HepG2 (cell line): Measurements from ENCODE around the gene TM9SF2. TPM values are rescaled to one million over a fixed set of nuclear protein-coding genes. Genes with fewer than 3 reads are reported as not detected.

ENCODE experiments used
- CREB1 ChIP-seq, 2 experiments: fragments of 450-650 bp in 1 of 2; IDR thresholded peaks; 2 replicates each; pipeline ENCODE4 v1.6.1; 2016 to 2017; ENCODE audit warnings: control low read depth in 1 of 2, mild to moderate bottlenecking in 1 of 2, missing compliant biosample characterization in 1 of 2, missing genetic modification characterization in 1 of 2
- EEA1 ChIP-seq: sonication (generic); formaldehyde crosslinking; IDR thresholded peaks from 2 replicates; pipeline ENCODE4 v1.5.1; 2020; ENCODE audit warnings: mild to moderate bottlenecking, missing genetic modification reagents, borderline replicate concordance
- FOXO1 ChIP-seq: sonication (generic); formaldehyde crosslinking; IDR thresholded peaks from 2 replicates; pipeline ENCODE4 v1.4.0; 2020; ENCODE audit warnings: missing genetic modification reagents
- GPN1 ChIP-seq: sonication (generic); formaldehyde crosslinking; IDR thresholded peaks from 2 replicates; pipeline ENCODE4 v1.5.1; 2020; ENCODE audit warnings: missing genetic modification reagents, borderline replicate concordance
- GTF3A ChIP-seq: sonication (generic); formaldehyde crosslinking; conservative IDR thresholded peaks from 2 replicates; pipeline ENCODE4 v1.4.0; 2020; ENCODE audit warnings: mild to moderate bottlenecking, missing genetic modification reagents
- HNRNPL ChIP-seq: fragments of 200-400 bp; formaldehyde crosslinking; IDR thresholded peaks from 2 replicates; pipeline ENCODE4 v1.6.1; 2017; ENCODE audit warnings: mild to moderate bottlenecking, low read depth, low read length
- MIER2 ChIP-seq: IDR thresholded peaks from 2 replicates; pipeline ENCODE4 v1.6.1; 2016; ENCODE audit warnings: missing biosample characterization, missing genetic modification reagents
- NCOA2 ChIP-seq: sonication (generic); formaldehyde crosslinking; IDR thresholded peaks from 2 replicates; pipeline ENCODE4 v1.8.0; 2022; ENCODE audit warnings: inconsistent platforms
- RARG ChIP-seq: sonication (generic); formaldehyde crosslinking; IDR thresholded peaks from 2 replicates; pipeline ENCODE4 v1.4.0; 2020; ENCODE audit warnings: low read depth, mild to moderate bottlenecking, missing genetic modification reagents
- SOX13 ChIP-seq, 3 experiments: fragments of 450-650 bp in 1 of 3; sonication (generic) in 1 of 3; formaldehyde crosslinking in 1 of 3; IDR thresholded peaks in 2 of 3; conservative IDR thresholded peaks in 1 of 3; 2 replicates each; pipeline versions ENCODE4 v1.5.0 to v1.6.1; 2016 to 2020; ENCODE audit warnings: antibody characterized with exemption in 1 of 3, mild to moderate bottlenecking in 1 of 3, missing compliant biosample characterization in 1 of 3, missing genetic modification reagents in 1 of 3, moderate library complexity in 1 of 3
- XBP1 ChIP-seq: sonication (generic); formaldehyde crosslinking; IDR thresholded peaks from 2 replicates; pipeline ENCODE4 v1.5.0; 2020; ENCODE audit warnings: missing genetic modification reagents
- ZNF225 ChIP-seq: sonication (generic); formaldehyde crosslinking; IDR thresholded peaks from 2 replicates; pipeline ENCODE4 v1.4.0; 2020; ENCODE audit warnings: mild to moderate bottlenecking, missing genetic modification reagents
- ZNF468 ChIP-seq: sonication (generic); formaldehyde crosslinking; IDR thresholded peaks from 2 replicates; pipeline ENCODE4 v1.8.0; 2022; ENCODE audit warnings: mild to moderate bottlenecking, moderate library complexity, missing genetic modification reagents
- ZNF563 ChIP-seq: sonication (generic); formaldehyde crosslinking; IDR thresholded peaks from 2 replicates; pipeline ENCODE4 v1.8.0; 2022; ENCODE audit warnings: mild to moderate bottlenecking, moderate library complexity, missing genetic modification reagents
- polyA plus RNA-seq, 8 experiments: library from polyadenylated mRNA; depleted of rRNA in 3 of 8; stranded (reverse) in 7 of 8; unstranded in 1 of 8; fragments of >200 nt; fragmentation: Illumina TruSeq in 4 of 8; extraction: Trizol in 4 of 8; gene quantifications; 2 replicates each; pipeline versions ENCODE4 v1.2.1 to v1.2.3, GENCODE V29; 2011 to 2016; ENCODE audit warnings: low read depth in 4 of 8, missing spikeins in 1 of 8, mixed read lengths in 1 of 8; ENCODE audit not compliant: insufficient read depth in 1 of 8
- total RNA-seq, 5 experiments: library from RNA; depleted of rRNA; stranded (reverse); fragments of >200 nt; fragmentation: Illumina TruSeq; extraction: Trizol; gene quantifications; 2 replicates each; pipeline ENCODE4 v1.2.3, GENCODE V29; 2016; ENCODE audit warnings: low read depth in 1 of 5
- TF ChIP-seq, protein P1 (sequence below), 2 experiments: sonication (generic) in 1 of 2; formaldehyde crosslinking in 1 of 2; IDR thresholded peaks; 2 replicates each; pipeline versions ENCODE4 v1.4.0 to v1.6.1; 2018 to 2020; ENCODE audit warnings: missing genetic modification reagents in 2 of 2, borderline replicate concordance in 1 of 2, low read depth in 1 of 2, mild to moderate bottlenecking in 1 of 2, missing biosample characterization in 1 of 2
- TF ChIP-seq, protein P2 (sequence below): sonication (generic); formaldehyde crosslinking; IDR thresholded peaks from 2 replicates; pipeline ENCODE4 v1.5.0; 2020; ENCODE audit warnings: mild to moderate bottlenecking, missing genetic modification reagents
- TF ChIP-seq, protein P3 (sequence below): sonication (generic); formaldehyde crosslinking; IDR thresholded peaks from 2 replicates; pipeline ENCODE4 v1.4.0; 2020; ENCODE audit warnings: missing genetic modification reagents
- TF ChIP-seq, protein P4 (sequence below): sonication (generic); formaldehyde crosslinking; IDR thresholded peaks from 2 replicates; pipeline ENCODE4 v1.4.0; 2020; ENCODE audit warnings: missing genetic modification reagents

The TM9SF2 gene
- total and polyA plus RNA-seq, 2 of the 13 experiments (the other 11 are each of a cell fraction or from before 2014, with no cell fraction given) = 94.1 to 123 TPM

DNA sequence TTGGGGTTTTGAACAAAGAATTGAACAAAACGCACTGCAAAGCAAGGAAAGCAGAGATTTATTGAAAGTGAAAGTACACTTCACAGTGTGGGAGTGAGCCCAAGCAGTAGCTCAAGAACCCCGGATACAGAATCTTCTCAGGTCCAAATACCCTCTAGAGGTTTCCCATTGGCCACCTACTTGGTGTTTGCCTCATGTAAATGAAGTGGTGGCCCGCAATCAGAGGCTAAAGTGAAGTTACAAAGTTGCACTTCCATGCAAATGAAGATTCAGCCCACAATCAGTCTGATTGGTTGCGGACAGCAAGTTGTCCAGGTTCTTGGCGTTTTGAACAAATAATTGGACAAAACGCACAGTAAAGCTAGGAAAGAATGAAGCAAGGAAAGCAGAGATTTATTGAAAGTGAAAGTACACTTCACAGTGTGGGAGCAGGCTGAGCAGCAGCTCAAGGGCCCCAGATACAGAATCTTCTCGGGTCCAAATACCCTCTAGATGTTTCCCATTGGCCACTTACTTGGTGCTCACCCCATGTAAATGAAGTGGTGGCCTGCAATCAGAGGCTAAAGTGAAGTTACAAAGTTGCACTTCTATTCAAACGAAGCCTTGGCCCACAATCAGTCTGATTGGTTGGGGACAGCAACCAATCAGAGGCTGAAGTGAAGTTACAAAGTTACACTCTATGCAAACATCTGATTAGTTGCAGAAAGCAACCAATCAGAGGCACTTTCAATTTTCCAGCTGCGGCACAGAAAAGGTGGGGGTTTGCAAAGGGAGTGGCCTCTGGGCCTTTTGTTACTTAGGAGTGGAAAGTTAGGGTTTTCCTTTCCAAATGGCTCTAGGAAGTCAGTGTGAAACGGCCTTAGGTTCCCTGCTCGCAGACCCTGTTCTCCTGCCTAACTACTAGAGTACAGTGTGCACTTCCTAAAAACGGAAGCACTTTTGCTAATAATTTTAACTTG is 4.8 kb upstream of the TM9SF2 start (continued):
- TF ChIP-seq, protein P1, sequence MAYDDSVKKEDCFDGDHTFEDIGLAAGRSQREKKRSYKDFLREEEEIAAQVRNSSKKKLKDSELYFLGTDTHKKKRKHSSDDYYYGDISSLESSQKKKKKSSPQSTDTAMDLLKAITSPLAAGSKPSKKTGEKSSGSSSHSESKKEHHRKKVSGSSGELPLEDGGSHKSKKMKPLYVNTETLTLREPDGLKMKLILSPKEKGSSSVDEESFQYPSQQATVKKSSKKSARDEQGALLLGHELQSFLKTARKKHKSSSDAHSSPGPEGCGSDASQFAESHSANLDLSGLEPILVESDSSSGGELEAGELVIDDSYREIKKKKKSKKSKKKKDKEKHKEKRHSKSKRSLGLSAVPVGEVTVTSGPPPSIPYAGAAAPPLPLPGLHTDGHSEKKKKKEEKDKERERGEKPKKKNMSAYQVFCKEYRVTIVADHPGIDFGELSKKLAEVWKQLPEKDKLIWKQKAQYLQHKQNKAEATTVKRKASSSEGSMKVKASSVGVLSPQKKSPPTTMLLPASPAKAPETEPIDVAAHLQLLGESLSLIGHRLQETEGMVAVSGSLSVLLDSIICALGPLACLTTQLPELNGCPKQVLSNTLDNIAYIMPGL (CRISPR knock-in tag; IDR thresholded peaks at IDR 0.05; ENCODE audit: borderline replicate concordance in 1 of 2, low read depth in 1 of 2) = peak in 1 of 2 experiments; percentile 31; a peak in 1 of 4 replicates
- TF ChIP-seq, protein P2, sequence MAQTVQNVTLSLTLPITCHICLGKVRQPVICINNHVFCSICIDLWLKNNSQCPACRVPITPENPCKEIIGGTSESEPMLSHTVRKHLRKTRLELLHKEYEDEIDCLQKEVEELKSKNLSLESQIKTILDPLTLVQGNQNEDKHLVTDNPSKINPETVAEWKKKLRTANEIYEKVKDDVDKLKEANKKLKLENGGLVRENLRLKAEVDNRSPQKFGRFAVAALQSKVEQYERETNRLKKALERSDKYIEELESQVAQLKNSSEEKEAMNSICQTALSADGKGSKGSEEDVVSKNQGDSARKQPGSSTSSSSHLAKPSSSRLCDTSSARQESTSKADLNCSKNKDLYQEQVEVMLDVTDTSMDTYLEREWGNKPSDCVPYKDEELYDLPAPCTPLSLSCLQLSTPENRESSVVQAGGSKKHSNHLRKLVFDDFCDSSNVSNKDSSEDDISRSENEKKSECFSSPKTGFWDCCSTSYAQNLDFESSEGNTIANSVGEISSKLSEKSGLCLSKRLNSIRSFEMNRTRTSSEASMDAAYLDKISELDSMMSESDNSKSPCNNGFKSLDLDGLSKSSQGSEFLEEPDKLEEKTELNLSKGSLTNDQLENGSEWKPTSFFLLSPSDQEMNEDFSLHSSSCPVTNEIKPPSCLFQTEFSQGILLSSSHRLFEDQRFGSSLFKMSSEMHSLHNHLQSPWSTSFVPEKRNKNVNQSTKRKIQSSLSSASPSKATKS (CRISPR knock-in tag) = no peak
- no peak for TF ChIP-seq GPN1 (CRISPR knock-in tag)
- TF ChIP-seq NCOA2 (CRISPR knock-in tag) = no peak
- TF ChIP-seq EEA1 (CRISPR knock-in tag) = no peak
- TF ChIP-seq, protein P3, sequence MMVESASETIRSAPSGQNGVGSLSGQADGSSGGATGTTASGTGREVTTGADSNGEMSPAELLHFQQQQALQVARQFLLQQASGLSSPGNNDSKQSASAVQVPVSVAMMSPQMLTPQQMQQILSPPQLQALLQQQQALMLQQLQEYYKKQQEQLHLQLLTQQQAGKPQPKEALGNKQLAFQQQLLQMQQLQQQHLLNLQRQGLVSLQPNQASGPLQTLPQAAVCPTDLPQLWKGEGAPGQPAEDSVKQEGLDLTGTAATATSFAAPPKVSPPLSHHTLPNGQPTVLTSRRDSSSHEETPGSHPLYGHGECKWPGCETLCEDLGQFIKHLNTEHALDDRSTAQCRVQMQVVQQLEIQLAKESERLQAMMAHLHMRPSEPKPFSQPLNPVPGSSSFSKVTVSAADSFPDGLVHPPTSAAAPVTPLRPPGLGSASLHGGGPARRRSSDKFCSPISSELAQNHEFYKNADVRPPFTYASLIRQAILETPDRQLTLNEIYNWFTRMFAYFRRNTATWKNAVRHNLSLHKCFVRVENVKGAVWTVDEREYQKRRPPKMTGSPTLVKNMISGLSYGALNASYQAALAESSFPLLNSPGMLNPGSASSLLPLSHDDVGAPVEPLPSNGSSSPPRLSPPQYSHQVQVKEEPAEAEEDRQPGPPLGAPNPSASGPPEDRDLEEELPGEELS (CRISPR knock-in tag) = peak; percentile 10; the same call in 1 of the 2 replicates
- no peak for TF ChIP-seq GTF3A (CRISPR knock-in tag)
- TF ChIP-seq ZNF563 (CRISPR knock-in tag) = no peak
- TF ChIP-seq XBP1 = no peak
- no peak for TF ChIP-seq ZNF468 (CRISPR knock-in tag)
- TF ChIP-seq HNRNPL = no peak
- TF ChIP-seq, protein P4, sequence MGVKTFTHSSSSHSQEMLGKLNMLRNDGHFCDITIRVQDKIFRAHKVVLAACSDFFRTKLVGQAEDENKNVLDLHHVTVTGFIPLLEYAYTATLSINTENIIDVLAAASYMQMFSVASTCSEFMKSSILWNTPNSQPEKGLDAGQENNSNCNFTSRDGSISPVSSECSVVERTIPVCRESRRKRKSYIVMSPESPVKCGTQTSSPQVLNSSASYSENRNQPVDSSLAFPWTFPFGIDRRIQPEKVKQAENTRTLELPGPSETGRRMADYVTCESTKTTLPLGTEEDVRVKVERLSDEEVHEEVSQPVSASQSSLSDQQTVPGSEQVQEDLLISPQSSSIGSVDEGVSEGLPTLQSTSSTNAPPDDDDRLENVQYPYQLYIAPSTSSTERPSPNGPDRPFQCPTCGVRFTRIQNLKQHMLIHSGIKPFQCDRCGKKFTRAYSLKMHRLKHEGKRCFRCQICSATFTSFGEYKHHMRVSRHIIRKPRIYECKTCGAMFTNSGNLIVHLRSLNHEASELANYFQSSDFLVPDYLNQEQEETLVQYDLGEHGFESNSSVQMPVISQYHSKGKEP (CRISPR knock-in tag) = no peak
- TF ChIP-seq ZNF225 = no peak
- no peak for TF ChIP-seq MIER2
- TF ChIP-seq SOX13 (IDR thresholded peaks at IDR 0.05) = no peak
- TF ChIP-seq SOX13 (CRISPR knock-in tag; conservative IDR thresholded peaks at IDR 0.05 in 1 of 2, IDR thresholded peaks at IDR 0.05 in 1 of 2) = no peak
- TF ChIP-seq FOXO1 = no peak
- TF ChIP-seq RARG (CRISPR knock-in tag) = no peak
- peak; percentile 52; the same call in 1 of the 2 replicates for TF ChIP-seq CREB1 (IDR thresholded peaks at IDR 0.05)
- TF ChIP-seq CREB1 (CRISPR knock-in tag; IDR thresholded peaks at IDR 0.05) = peak; percentile 44
